ENCODE results near the gene SFXN2.
A peak's percentile ranks its signal among the peaks of the same experiment; 100 is the strongest.
"Not testable (repeated sequence)": the region's sequence is repeated elsewhere in the genome, so short reads cannot be mapped to it uniquely, and the experiment has no call there.

SFXN2 gene
- 4.0 to 23.2 (median 13.8) reads per million in 18 experiments for total RNA-seq

- DNase-seq, result no peak
Observed at GRCh38 chr10:102714621-102715455, at the start of gene SFXN2. Gene SFXN2 (plus strand): TSS chr10:102714636. CDS start chr10:102726637, 12,001 bp downstream.

GRCh38 chr10:102665904-102666509 lies 48.4 kb upstream of the SFXN2 start:
- DNase-seq, result no peak

GRCh38 chr10:102667411-102667810 lies 47.0 kb upstream of the SFXN2 start:
- DNase-seq, result not testable (repeated sequence)

GRCh38 chr10:102668326-102669107 lies 45.9 kb upstream of the SFXN2 start:
- no peak for DNase-seq

GRCh38 chr10:102669206-102670064 lies 45.0 kb upstream of the SFXN2 start:
- no peak for DNase-seq

GRCh38 chr10:102670065-102670670 lies 44.3 kb upstream of the SFXN2 start:
- no peak for DNase-seq

- no peak for DNase-seq
Observed at GRCh38 chr10:102670871-102671434, 43.5 kb upstream of the SFXN2 start.

GRCh38 chr10:102673236-102673818 lies 41.1 kb upstream of the SFXN2 start:
- DNase-seq, result no peak

- DNase-seq, result peak; percentile 79 to 87
Observed at GRCh38 chr10:102673819-102674511, 40.5 kb upstream of the SFXN2 start.

GRCh38 chr10:102674566-102674965 lies 39.9 kb upstream of the SFXN2 start:
- DNase-seq, result no peak

- DNase-seq, result no peak
Observed at GRCh38 chr10:102675011-102675665, 39.3 kb upstream of the SFXN2 start.

- peak; percentile 88 to 93 for DNase-seq
Observed at GRCh38 chr10:102675666-102676533, 38.5 kb upstream of the SFXN2 start.

GRCh38 chr10:102676534-102677315 lies 37.7 kb upstream of the SFXN2 start:
- DNase-seq, result no peak

- DNase-seq, result no peak
Observed at GRCh38 chr10:102677331-102678067, 36.9 kb upstream of the SFXN2 start.

- DNase-seq, result no peak
Observed at GRCh38 chr10:102678068-102678400, 36.4 kb upstream of the SFXN2 start.

- DNase-seq, result peak; percentile 52 to 67
Observed at GRCh38 chr10:102678842-102679289, 35.6 kb upstream of the SFXN2 start.

- DNase-seq, result no peak
Observed at GRCh38 chr10:102679596-102679995, 34.8 kb upstream of the SFXN2 start.

Measured in inflammatory macrophage (primary cell).